Smooth muscle cell (in vitro differentiated cells): ENCODE results near the gene DIAPH1. TPM values are rescaled to one million over a fixed set of nuclear protein-coding genes. Genes with fewer than 3 reads are reported as not detected.
A peak's percentile ranks its signal among the peaks of the same experiment; 100 is the strongest.

Experiments used
- DNase-seq: peaks from one replicate; lab custom pipeline; 2025; ENCODE audit not compliant: unreplicated experiment; lab: John Stamatoyannopoulos, UW
- H2AFZ ChIP-seq: fragments of 200-600 bp; sonication (generic); 2 replicates; pipeline ENCODE4 v1.6.0; 2016; ENCODE audit warnings: antibody characterized with exemption, low read depth, mild to moderate bottlenecking
- H3F3A ChIP-seq: fragments of 200-600 bp; sonication (generic); 2 replicates; pipeline ENCODE4 v1.6.0; 2017; ENCODE audit warnings: antibody characterized with exemption, low read depth
- H3K27ac ChIP-seq: fragments of 200-600 bp; sonication (generic); 2 replicates; pipeline ENCODE4 v1.5.1; 2016; ENCODE audit warnings: low read depth, mild to moderate bottlenecking
- H3K27me3 ChIP-seq: fragments of 200-600 bp; sonication (generic); 2 replicates; pipeline ENCODE4 v1.6.1; 2016; ENCODE audit warnings: low read depth, mild to moderate bottlenecking
- H3K36me3 ChIP-seq: fragments of 200-600 bp; sonication (generic); 2 replicates; pipeline ENCODE4 v1.5.1; 2016; ENCODE audit warnings: low read depth
- H3K4me1 ChIP-seq: fragments of 200-600 bp; sonication (generic); 2 replicates; pipeline ENCODE4 v1.5.1; 2016; ENCODE audit warnings: low read depth
- H3K4me2 ChIP-seq: fragments of 200-600 bp; sonication (generic); 2 replicates; pipeline ENCODE4 v1.6.0; 2016; ENCODE audit warnings: mild to moderate bottlenecking
- H3K4me3 ChIP-seq: fragments of 200-600 bp; sonication (generic); 2 replicates; pipeline ENCODE4 v1.5.1; 2016; ENCODE audit warnings: mild to moderate bottlenecking
- H3K79me2 ChIP-seq: fragments of 200-600 bp; sonication (generic); 2 replicates; pipeline ENCODE4 v1.6.0; 2016; ENCODE audit warnings: low read depth, mild to moderate bottlenecking
- H3K9ac ChIP-seq: fragments of 200-600 bp; sonication (generic); 2 replicates; pipeline ENCODE4 v1.6.0; 2016; ENCODE audit warnings: low read depth
- H3K9me3 ChIP-seq: fragments of 200-600 bp; sonication (generic); replicated peaks from 2 replicates; pipeline ENCODE4 v1.5.1; 2016; ENCODE audit warnings: low read depth
- H4K20me1 ChIP-seq: fragments of 200-600 bp; sonication (generic); 2 replicates; pipeline ENCODE4 v1.6.0; 2016; ENCODE audit warnings: low read depth
- WGBS: methylation state at CpG from one replicate; pipeline ENCODE4 v1.1.7; 2016; ENCODE audit warnings: low lambda C conversion rate; 5-methylcytosine and 5-hydroxymethylcytosine counted together
- polyA plus RNA-seq: library from polyadenylated mRNA; unstranded; fragments of >200 nt; fragmentation: Nextera tagmentation; extraction: Ambion mirVana; gene quantifications from 2 replicates; pipeline ENCODE4 v1.2.1, GENCODE V29; 2016
- total RNA-seq: library from RNA; depleted of rRNA; stranded (reverse); fragments of >200 nt; gene quantifications from 2 replicates; pipeline ENCODE4 v1.2.3, GENCODE V29; 2014
- TF ChIP-seq, protein P1 (sequence below): fragments of 200-600 bp; sonication (generic); IDR thresholded peaks from 2 replicates; pipeline ENCODE4 v1.5.1; 2017; ENCODE audit warnings: borderline replicate concordance, mild to moderate bottlenecking, antibody characterized with exemption; ENCODE audit not compliant: insufficient read depth, poor library complexity, severe bottlenecking

DIAPH1 gene
- total and polyA plus RNA-seq, 2 experiments from 2014 or later: 15.4 to 26.7 TPM

DNA sequence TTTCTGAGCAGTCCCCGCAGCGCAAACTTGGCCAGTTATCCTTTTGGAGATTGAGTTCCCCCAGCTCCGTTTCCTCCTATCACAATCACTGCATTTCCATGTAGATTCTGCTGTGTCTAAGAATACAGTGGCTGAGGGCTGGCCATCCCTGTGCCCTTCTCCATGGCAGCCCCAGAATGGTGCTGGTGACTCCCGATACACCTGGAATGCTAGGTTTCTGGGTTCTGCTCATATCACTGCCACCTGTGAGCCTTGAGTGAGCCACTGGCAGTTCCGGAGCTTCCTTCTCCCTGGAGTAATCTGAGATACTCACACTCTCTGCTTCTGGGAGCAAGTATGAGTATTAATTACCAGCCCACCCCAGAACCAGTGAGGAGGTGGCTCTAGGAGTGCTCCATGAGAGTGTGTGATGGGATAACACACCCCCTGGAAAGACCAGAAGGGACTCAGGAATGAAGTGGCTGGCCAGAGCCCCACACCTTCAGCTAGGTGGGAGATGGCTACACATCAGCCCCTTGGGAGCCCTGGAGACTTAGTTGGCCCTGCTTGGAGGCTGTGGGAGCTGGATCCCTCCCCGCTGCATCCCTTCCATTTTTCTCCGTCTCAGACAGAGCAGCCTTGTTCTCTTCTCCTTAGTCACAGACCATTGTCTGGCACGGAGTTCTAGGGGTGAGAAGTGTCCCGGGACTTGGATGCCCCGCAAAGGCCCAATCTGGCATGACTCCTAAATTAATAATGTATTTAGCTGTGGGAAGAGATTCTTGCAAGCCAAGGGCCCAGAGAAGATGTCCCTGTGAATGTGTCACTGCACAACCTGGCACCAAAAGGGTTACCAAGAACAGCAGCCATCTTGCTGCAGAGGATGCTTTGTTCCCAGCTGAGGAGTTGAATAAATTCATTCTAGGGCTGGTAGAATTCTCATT, 125.0 kb downstream of the DIAPH1 start:
- H3K4me1 ChIP-seq: peaks cover 25% of the 10 kb centered on the region
- TF ChIP-seq, protein P1, sequence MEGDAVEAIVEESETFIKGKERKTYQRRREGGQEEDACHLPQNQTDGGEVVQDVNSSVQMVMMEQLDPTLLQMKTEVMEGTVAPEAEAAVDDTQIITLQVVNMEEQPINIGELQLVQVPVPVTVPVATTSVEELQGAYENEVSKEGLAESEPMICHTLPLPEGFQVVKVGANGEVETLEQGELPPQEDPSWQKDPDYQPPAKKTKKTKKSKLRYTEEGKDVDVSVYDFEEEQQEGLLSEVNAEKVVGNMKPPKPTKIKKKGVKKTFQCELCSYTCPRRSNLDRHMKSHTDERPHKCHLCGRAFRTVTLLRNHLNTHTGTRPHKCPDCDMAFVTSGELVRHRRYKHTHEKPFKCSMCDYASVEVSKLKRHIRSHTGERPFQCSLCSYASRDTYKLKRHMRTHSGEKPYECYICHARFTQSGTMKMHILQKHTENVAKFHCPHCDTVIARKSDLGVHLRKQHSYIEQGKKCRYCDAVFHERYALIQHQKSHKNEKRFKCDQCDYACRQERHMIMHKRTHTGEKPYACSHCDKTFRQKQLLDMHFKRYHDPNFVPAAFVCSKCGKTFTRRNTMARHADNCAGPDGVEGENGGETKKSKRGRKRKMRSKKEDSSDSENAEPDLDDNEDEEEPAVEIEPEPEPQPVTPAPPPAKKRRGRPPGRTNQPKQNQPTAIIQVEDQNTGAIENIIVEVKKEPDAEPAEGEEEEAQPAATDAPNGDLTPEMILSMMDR: no peak
- peaks cover 45% of the 10 kb centered on the region for H4K20me1 ChIP-seq
- H3K27ac ChIP-seq: peak overlapping the region; percentile 84
- no peaks in the 10 kb centered on the region for H3K9me3 ChIP-seq
- H3K4me2 ChIP-seq: peak overlapping the region; percentile 86
- H3K27me3 ChIP-seq: no peaks in the 10 kb centered on the region
- peaks cover 39% of the 10 kb centered on the region for H3F3A ChIP-seq
- peak overlapping the region; percentile 39 for H3K9ac ChIP-seq
- WGBS: 71% methylated on average over 10 of the region's 10 CpGs
- no peaks in the 10 kb centered on the region for H3K36me3 ChIP-seq
- H3K79me2 ChIP-seq: peaks cover 42% of the 10 kb centered on the region
- DNase-seq: no peak
- H2AFZ ChIP-seq: no peak overlapping the region
- H3K4me3 ChIP-seq: no peak overlapping the region

DNA sequence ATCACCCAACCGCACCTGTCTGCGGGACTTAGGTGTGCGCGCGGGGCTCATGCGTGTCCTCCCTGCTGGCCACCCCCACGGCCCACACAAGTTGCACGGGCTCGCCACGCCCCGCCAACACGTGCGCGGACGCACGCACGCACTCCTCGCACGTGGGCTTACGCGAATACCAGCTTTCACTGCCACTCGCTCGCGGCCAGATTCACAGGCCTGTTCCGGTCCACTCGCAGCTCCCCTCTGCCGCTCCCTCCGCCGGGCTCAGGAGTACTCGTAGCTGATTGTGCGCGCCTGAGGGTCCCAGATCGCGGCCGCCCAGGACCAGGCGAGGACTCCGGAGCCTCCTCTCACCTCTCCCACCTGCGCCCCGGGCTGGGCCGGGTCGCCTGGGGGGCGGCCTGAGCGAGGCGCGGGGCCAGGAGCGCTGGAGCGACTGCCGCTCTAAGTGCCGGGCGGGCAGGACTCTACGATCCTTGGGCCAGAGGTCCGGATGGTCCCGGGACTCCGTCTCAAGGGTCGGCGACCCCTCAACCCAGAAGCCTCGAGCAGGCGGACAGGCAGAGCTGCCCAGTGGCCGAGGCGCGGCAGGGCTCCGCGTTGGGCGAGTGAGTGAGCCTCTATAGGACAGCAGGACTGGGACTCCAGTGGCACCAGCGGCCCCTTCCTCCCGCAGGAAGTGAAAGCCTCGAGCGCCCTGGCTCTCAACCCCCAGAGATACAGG, 126.5 kb downstream of the DIAPH1 start:
- no peaks in the 10 kb centered on the region for H3K9me3 ChIP-seq
- no peak for DNase-seq
- peak overlapping the region; percentile 73 for H3K4me2 ChIP-seq
- H3K9ac ChIP-seq: no peak overlapping the region
- peaks cover 33% of the 10 kb centered on the region for H3K79me2 ChIP-seq
- TF ChIP-seq, protein P1: no peak
- 41% methylated on average over 50 of the region's 68 CpGs for WGBS
- H3K4me1 ChIP-seq: peaks cover 25% of the 10 kb centered on the region
- H3K27ac ChIP-seq: no peak overlapping the region
- H2AFZ ChIP-seq: no peak overlapping the region
- no peak overlapping the region for H3K4me3 ChIP-seq
- peaks cover 39% of the 10 kb centered on the region for H3F3A ChIP-seq
- no peaks in the 10 kb centered on the region for H3K27me3 ChIP-seq
- peaks cover 59% of the 10 kb centered on the region for H4K20me1 ChIP-seq
- H3K36me3 ChIP-seq: no peaks in the 10 kb centered on the region

DNA sequence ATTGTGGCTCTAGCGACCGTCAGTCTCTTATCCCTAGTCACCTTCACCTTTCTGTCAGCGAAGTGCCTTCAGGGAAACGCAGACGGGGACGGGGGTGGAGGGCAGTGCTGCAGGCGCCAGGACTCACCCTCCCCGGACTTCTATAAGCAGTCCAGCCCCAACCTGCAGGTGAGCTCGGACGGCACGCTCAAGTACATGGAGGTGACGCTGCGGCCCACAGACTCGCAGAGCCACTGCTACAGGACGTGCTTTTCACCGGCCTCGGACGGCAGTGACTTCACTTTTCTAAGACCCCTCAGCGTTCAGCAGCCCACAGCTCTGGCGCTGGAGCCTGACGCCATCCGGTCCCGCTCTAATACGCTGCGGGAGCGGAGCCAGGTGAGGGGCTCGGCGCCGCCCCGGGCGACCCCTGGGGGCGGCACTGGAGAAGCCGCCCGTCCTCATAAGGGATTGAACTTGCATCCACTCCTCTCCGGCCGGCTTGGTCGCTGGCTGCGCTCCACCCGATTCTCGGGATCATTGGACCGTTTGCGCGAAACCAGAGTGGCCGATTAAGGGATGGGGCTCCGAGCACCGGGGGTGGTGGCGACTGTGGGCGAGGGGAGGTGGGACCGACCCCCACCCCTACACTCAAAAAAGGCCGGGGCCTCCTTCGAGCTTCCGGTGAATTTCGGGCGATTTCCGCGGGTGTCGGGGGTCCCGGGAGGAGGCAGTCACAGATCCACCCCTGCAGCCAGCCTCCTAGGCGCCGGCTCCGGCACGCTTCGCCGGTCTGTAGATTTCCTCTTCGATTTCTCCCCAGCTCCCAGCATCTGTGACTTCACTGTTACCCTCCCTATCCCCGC, 127.3 kb downstream of the DIAPH1 start:
- TF ChIP-seq, protein P1: no peak
- H3K4me3 ChIP-seq: no peak overlapping the region
- H3K27ac ChIP-seq: no peak overlapping the region
- H3K4me1 ChIP-seq: peaks cover 25% of the 10 kb centered on the region
- H3K9me3 ChIP-seq: no peaks in the 10 kb centered on the region
- peak overlapping the region; percentile 73 for H3K4me2 ChIP-seq
- H3K36me3 ChIP-seq: no peaks in the 10 kb centered on the region
- peaks cover 40% of the 10 kb centered on the region for H3F3A ChIP-seq
- WGBS: 38% methylated on average over 64 of the region's 66 CpGs
- no peak overlapping the region for H3K9ac ChIP-seq
- no peaks in the 10 kb centered on the region for H3K27me3 ChIP-seq
- peaks cover 67% of the 10 kb centered on the region for H4K20me1 ChIP-seq
- no peak overlapping the region for H2AFZ ChIP-seq
- no peak for DNase-seq
- peaks cover 34% of the 10 kb centered on the region for H3K79me2 ChIP-seq
